ENCODE measurements around the gene METTL16.

DNA sequence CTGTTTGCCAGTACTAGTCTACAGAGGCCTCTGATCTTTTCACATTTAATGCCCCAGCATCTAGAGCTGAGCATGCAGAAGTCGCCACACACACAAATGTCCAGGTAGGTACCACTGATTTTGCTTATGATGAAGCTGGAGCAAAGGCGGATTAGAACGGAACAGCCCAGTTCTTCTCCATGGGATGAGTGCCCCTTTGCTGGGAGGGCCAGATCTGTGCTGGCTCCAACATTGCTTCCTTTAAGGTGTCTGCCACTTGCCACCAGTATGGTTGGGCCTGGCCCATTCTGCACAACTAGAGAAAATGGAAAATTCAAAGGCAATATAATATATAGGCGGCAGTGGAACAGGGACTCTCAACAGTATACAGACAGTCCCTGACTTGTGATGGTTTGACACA lies 108.6 kb downstream of the METTL16 start:
- TF ChIP-seq, protein P1, sequence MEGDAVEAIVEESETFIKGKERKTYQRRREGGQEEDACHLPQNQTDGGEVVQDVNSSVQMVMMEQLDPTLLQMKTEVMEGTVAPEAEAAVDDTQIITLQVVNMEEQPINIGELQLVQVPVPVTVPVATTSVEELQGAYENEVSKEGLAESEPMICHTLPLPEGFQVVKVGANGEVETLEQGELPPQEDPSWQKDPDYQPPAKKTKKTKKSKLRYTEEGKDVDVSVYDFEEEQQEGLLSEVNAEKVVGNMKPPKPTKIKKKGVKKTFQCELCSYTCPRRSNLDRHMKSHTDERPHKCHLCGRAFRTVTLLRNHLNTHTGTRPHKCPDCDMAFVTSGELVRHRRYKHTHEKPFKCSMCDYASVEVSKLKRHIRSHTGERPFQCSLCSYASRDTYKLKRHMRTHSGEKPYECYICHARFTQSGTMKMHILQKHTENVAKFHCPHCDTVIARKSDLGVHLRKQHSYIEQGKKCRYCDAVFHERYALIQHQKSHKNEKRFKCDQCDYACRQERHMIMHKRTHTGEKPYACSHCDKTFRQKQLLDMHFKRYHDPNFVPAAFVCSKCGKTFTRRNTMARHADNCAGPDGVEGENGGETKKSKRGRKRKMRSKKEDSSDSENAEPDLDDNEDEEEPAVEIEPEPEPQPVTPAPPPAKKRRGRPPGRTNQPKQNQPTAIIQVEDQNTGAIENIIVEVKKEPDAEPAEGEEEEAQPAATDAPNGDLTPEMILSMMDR (IDR thresholded peaks at IDR 0.05; ENCODE audit: low read depth, low read length, missing input control) = no peak
- TF ChIP-seq JUND (IDR thresholded peaks at IDR 0.05) (no peak), RXRA (IDR thresholded peaks at IDR 0.05) (no peak), TAF1 (conservative IDR thresholded peaks at IDR 0.05) (no peak), YY1 (IDR thresholded peaks at IDR 0.05) (no peak), SP1 (IDR thresholded peaks at IDR 0.05) (no peak), RAD21 (IDR thresholded peaks at IDR 0.05) (no peak), GABPA (IDR thresholded peaks at IDR 0.05 in 1 of 2, conservative IDR thresholded peaks at IDR 0.05 in 1 of 2) (no peak), HNF4A (conservative IDR thresholded peaks at IDR 0.05) (no peak), FOXA1 (IDR thresholded peaks at IDR 0.05) (no peak)
- TF ChIP-seq, protein P2, sequence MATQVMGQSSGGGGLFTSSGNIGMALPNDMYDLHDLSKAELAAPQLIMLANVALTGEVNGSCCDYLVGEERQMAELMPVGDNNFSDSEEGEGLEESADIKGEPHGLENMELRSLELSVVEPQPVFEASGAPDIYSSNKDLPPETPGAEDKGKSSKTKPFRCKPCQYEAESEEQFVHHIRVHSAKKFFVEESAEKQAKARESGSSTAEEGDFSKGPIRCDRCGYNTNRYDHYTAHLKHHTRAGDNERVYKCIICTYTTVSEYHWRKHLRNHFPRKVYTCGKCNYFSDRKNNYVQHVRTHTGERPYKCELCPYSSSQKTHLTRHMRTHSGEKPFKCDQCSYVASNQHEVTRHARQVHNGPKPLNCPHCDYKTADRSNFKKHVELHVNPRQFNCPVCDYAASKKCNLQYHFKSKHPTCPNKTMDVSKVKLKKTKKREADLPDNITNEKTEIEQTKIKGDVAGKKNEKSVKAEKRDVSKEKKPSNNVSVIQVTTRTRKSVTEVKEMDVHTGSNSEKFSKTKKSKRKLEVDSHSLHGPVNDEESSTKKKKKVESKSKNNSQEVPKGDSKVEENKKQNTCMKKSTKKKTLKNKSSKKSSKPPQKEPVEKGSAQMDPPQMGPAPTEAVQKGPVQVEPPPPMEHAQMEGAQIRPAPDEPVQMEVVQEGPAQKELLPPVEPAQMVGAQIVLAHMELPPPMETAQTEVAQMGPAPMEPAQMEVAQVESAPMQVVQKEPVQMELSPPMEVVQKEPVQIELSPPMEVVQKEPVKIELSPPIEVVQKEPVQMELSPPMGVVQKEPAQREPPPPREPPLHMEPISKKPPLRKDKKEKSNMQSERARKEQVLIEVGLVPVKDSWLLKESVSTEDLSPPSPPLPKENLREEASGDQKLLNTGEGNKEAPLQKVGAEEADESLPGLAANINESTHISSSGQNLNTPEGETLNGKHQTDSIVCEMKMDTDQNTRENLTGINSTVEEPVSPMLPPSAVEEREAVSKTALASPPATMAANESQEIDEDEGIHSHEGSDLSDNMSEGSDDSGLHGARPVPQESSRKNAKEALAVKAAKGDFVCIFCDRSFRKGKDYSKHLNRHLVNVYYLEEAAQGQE (IDR thresholded peaks at IDR 0.05) = no peak
- TF ChIP-seq, protein P3, sequence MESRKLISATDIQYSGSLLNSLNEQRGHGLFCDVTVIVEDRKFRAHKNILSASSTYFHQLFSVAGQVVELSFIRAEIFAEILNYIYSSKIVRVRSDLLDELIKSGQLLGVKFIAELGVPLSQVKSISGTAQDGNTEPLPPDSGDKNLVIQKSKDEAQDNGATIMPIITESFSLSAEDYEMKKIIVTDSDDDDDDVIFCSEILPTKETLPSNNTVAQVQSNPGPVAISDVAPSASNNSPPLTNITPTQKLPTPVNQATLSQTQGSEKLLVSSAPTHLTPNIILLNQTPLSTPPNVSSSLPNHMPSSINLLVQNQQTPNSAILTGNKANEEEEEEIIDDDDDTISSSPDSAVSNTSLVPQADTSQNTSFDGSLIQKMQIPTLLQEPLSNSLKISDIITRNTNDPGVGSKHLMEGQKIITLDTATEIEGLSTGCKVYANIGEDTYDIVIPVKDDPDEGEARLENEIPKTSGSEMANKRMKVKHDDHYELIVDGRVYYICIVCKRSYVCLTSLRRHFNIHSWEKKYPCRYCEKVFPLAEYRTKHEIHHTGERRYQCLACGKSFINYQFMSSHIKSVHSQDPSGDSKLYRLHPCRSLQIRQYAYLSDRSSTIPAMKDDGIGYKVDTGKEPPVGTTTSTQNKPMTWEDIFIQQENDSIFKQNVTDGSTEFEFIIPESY (IDR thresholded peaks at IDR 0.05) = no peak
- TF ChIP-seq, protein P4, sequence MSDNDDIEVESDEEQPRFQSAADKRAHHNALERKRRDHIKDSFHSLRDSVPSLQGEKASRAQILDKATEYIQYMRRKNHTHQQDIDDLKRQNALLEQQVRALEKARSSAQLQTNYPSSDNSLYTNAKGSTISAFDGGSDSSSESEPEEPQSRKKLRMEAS (IDR thresholded peaks at IDR 0.05) = no peak
- TF ChIP-seq, protein P5, sequence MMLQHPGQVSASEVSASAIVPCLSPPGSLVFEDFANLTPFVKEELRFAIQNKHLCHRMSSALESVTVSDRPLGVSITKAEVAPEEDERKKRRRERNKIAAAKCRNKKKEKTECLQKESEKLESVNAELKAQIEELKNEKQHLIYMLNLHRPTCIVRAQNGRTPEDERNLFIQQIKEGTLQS (IDR thresholded peaks at IDR 0.05) = no peak
